ENCODE results near the gene CNTRL. TPM values are rescaled to one million over a fixed set of nuclear protein-coding genes. Genes with fewer than 3 reads are reported as not detected.

The CNTRL gene
- total RNA-seq, 1 experiment from 2014 or later, result 11.6 TPM

DNA sequence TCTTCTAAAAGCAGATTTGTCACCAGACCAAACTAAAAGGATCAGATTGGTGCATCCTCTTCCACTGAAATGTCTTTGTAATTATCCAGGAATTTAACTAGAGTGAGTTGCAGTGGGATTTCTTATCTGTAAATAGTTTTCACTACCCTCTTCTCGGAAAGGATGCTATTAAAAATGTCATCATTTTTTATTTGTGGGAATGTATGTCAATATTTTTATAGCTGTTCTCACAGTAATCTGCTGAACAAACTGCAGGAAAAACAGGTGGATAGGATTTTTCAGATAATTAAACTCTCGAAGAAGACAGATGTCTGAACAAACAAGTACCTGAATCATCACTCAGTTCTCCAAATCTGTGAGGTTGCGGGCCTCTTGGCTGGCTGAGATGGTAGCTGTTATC lies 64.2 kb downstream of the CNTRL start:
- no peak overlapping the region for H2BK12ac ChIP-seq (ENCODE audit: insufficient read length, low read depth, low read length)
- H4K5ac ChIP-seq (ENCODE audit: insufficient read length, low read depth, low read length), result no peak overlapping the region
- H3K56ac ChIP-seq (ENCODE audit: insufficient read length, low read depth, low read length), result no peak overlapping the region
- no CpG with 5 or more reads among the region's 3 CpGs for WGBS (ENCODE audit: extremely low coverage, insufficient read length, low lambda C conversion rate)
- Mint-ChIP-seq H3K9me3 (no peaks in the 10 kb centered on the region), H3K27me3 (ENCODE audit: low read depth) (no peaks in the 10 kb centered on the region), H3K27ac (no peak overlapping the region), H3K4me3 (no peak overlapping the region), H3K4me1 (peaks cover 15 to 21% of the 10 kb centered on the region in 2 experiments), H3K36me3 (ENCODE audit: insufficient read depth in 1 of 3, low read depth in 3 of 3) (peaks cover 7 to 22% (median 19%) of the 10 kb centered on the region in 3 experiments; a peak in 6 of 7 replicates)
- no peak overlapping the region for H4K91ac ChIP-seq (ENCODE audit: insufficient read length, low read depth, low read length)
- H2BK20ac ChIP-seq (ENCODE audit: low read depth, low read length, poor library complexity, severe bottlenecking), result no peak overlapping the region
- no peak overlapping the region for H2BK120ac ChIP-seq (ENCODE audit: low read depth, low read length, poor library complexity, severe bottlenecking)
- H4K20me1 ChIP-seq (ENCODE audit: control insufficient read depth, insufficient read depth, insufficient read length), result no peaks in the 10 kb centered on the region
- no peak overlapping the region for H2AK5ac ChIP-seq (ENCODE audit: insufficient read length, low read length)
- H3K79me1 ChIP-seq (ENCODE audit: insufficient read depth, low read depth, low read length, poor library complexity, severe bottlenecking), result no peaks in the 10 kb centered on the region
- DNase-seq, result no peak
- H3T11ph ChIP-seq (ENCODE audit: low read length), result no peak overlapping the region
- H3K9ac ChIP-seq (ENCODE audit: extremely low read depth, insufficient read length, low read length), result no peak overlapping the region
- H2AFZ ChIP-seq (ENCODE audit: low read length), result no peak overlapping the region
- no peaks in the 10 kb centered on the region for H3K9me3 ChIP-seq (ENCODE audit: control insufficient read depth, low read depth, low read length)
- no peak overlapping the region for H4K8ac ChIP-seq (replicated peaks; ENCODE audit: insufficient read length, low read depth, low read length)
- no peak overlapping the region for H3K18ac ChIP-seq (ENCODE audit: insufficient read length, low read depth, low read length)
- TF ChIP-seq, protein P1, sequence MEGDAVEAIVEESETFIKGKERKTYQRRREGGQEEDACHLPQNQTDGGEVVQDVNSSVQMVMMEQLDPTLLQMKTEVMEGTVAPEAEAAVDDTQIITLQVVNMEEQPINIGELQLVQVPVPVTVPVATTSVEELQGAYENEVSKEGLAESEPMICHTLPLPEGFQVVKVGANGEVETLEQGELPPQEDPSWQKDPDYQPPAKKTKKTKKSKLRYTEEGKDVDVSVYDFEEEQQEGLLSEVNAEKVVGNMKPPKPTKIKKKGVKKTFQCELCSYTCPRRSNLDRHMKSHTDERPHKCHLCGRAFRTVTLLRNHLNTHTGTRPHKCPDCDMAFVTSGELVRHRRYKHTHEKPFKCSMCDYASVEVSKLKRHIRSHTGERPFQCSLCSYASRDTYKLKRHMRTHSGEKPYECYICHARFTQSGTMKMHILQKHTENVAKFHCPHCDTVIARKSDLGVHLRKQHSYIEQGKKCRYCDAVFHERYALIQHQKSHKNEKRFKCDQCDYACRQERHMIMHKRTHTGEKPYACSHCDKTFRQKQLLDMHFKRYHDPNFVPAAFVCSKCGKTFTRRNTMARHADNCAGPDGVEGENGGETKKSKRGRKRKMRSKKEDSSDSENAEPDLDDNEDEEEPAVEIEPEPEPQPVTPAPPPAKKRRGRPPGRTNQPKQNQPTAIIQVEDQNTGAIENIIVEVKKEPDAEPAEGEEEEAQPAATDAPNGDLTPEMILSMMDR (conservative IDR thresholded peaks at IDR 0.05), result no peak
- H3K27ac ChIP-seq (ENCODE audit: insufficient read length, low read depth, low read length), result no peak overlapping the region
- no peak overlapping the region for H3K4ac ChIP-seq (ENCODE audit: low read depth, low read length)
- no peak overlapping the region for H2BK5ac ChIP-seq (ENCODE audit: insufficient read length, low read length)
- no peak overlapping the region for H3K4me2 ChIP-seq (ENCODE audit: insufficient read depth, insufficient read length, low read length)
- H3K14ac ChIP-seq (ENCODE audit: insufficient read depth, low read length), result no peak overlapping the region
- H3K27me3 ChIP-seq (ENCODE audit: insufficient read depth, low read length), result no peaks in the 10 kb centered on the region
- H3K23me2 ChIP-seq (ENCODE audit: insufficient read length, low read depth, low read length, poor library complexity, severe bottlenecking), result no peaks in the 10 kb centered on the region
- no peak overlapping the region for H2BK15ac ChIP-seq (ENCODE audit: low read depth, low read length)
- H3K23ac ChIP-seq (ENCODE audit: insufficient read length, low read depth, low read length), result no peak overlapping the region
- H3K79me2 ChIP-seq (ENCODE audit: insufficient read depth, low read length), result no peaks in the 10 kb centered on the region
- no peaks in the 10 kb centered on the region for H3K4me1 ChIP-seq (ENCODE audit: insufficient read depth, low read length)
